Dermis blood vessel endothelial cell (primary cell): ENCODE measurements around the gene VPS35L. TPM values are rescaled to one million over a fixed set of nuclear protein-coding genes. Genes with fewer than 3 reads are reported as not detected.

ENCODE experiments used
- total RNA-seq: library from RNA; depleted of rRNA; stranded (reverse); fragments of >200 nt; gene quantifications from 2 replicates; pipeline ENCODE4 v1.2.3, GENCODE V29; 2014

Gene VPS35L
- total RNA-seq, 1 donor from 2014 or later: 36.4 TPM

Other genes starting within 250 kb of the VPS35L start
- gene TMC5, start 137.8 kb upstream of the VPS35L start, total RNA-seq: 0.05 TPM in 1 of 2 replicates, not detected in the other
- gene GDE1, start 33.6 kb upstream of the VPS35L start, total RNA-seq: 33.9 and 52.9 TPM in 2 replicates
- gene CCP110, start 31.8 kb upstream of the VPS35L start, total RNA-seq: 7.8 and 18.8 TPM in 2 replicates
- gene KNOP1, start 162.5 kb downstream of the VPS35L start, total RNA-seq: 15.8 and 16.3 TPM in 2 replicates
- gene IQCK, start 162.6 kb downstream of the VPS35L start, total RNA-seq: 10.5 and 16.7 TPM in 2 replicates